ENCODE results near the gene PCDHA5.

GRCh38 chr5:140791089-140791488, 30.3 kb upstream of the PCDHA5 start:
- TF ChIP-seq CTCF (IDR thresholded peaks at IDR 0.05) (no peak), POLR2A (IDR thresholded peaks at IDR 0.05) (no peak)

All from body of pancreas (tissue), 4 donors.